Smooth muscle cell (in vitro differentiated cells): ENCODE results near the gene REC114. TPM values are rescaled to one million over a fixed set of nuclear protein-coding genes. Genes with fewer than 3 reads are reported as not detected.
"Not testable (repeated sequence)": the region's sequence is repeated elsewhere in the genome, so short reads cannot be mapped to it uniquely, and the experiment has no call there.

Source experiments
- DNase-seq: peaks from one replicate; lab custom pipeline; 2025; ENCODE audit not compliant: unreplicated experiment; lab: John Stamatoyannopoulos, UW
- H2AFZ ChIP-seq: fragments of 200-600 bp; sonication (generic); 2 replicates; pipeline ENCODE4 v1.6.0; 2016; ENCODE audit warnings: antibody characterized with exemption, low read depth, mild to moderate bottlenecking
- H3F3A ChIP-seq: fragments of 200-600 bp; sonication (generic); 2 replicates; pipeline ENCODE4 v1.6.0; 2017; ENCODE audit warnings: antibody characterized with exemption, low read depth
- H3K27ac ChIP-seq: fragments of 200-600 bp; sonication (generic); 2 replicates; pipeline ENCODE4 v1.5.1; 2016; ENCODE audit warnings: low read depth, mild to moderate bottlenecking
- H3K27me3 ChIP-seq: fragments of 200-600 bp; sonication (generic); 2 replicates; pipeline ENCODE4 v1.6.1; 2016; ENCODE audit warnings: low read depth, mild to moderate bottlenecking
- H3K36me3 ChIP-seq: fragments of 200-600 bp; sonication (generic); 2 replicates; pipeline ENCODE4 v1.5.1; 2016; ENCODE audit warnings: low read depth
- H3K4me1 ChIP-seq: fragments of 200-600 bp; sonication (generic); 2 replicates; pipeline ENCODE4 v1.5.1; 2016; ENCODE audit warnings: low read depth
- H3K4me2 ChIP-seq: fragments of 200-600 bp; sonication (generic); 2 replicates; pipeline ENCODE4 v1.6.0; 2016; ENCODE audit warnings: mild to moderate bottlenecking
- H3K4me3 ChIP-seq: fragments of 200-600 bp; sonication (generic); 2 replicates; pipeline ENCODE4 v1.5.1; 2016; ENCODE audit warnings: mild to moderate bottlenecking
- H3K79me2 ChIP-seq: fragments of 200-600 bp; sonication (generic); 2 replicates; pipeline ENCODE4 v1.6.0; 2016; ENCODE audit warnings: low read depth, mild to moderate bottlenecking
- H3K9ac ChIP-seq: fragments of 200-600 bp; sonication (generic); 2 replicates; pipeline ENCODE4 v1.6.0; 2016; ENCODE audit warnings: low read depth
- H3K9me3 ChIP-seq: fragments of 200-600 bp; sonication (generic); replicated peaks from 2 replicates; pipeline ENCODE4 v1.5.1; 2016; ENCODE audit warnings: low read depth
- H4K20me1 ChIP-seq: fragments of 200-600 bp; sonication (generic); 2 replicates; pipeline ENCODE4 v1.6.0; 2016; ENCODE audit warnings: low read depth
- WGBS: methylation state at CpG from one replicate; pipeline ENCODE4 v1.1.7; 2016; ENCODE audit warnings: low lambda C conversion rate; 5-methylcytosine and 5-hydroxymethylcytosine counted together
- polyA plus RNA-seq: library from polyadenylated mRNA; unstranded; fragments of >200 nt; fragmentation: Nextera tagmentation; extraction: Ambion mirVana; gene quantifications from 2 replicates; pipeline ENCODE4 v1.2.1, GENCODE V29; 2016
- total RNA-seq: library from RNA; depleted of rRNA; stranded (reverse); fragments of >200 nt; gene quantifications from 2 replicates; pipeline ENCODE4 v1.2.3, GENCODE V29; 2014
- TF ChIP-seq, protein P1 (sequence below): fragments of 200-600 bp; sonication (generic); IDR thresholded peaks from 2 replicates; pipeline ENCODE4 v1.5.1; 2017; ENCODE audit warnings: borderline replicate concordance, mild to moderate bottlenecking, antibody characterized with exemption; ENCODE audit not compliant: insufficient read depth, poor library complexity, severe bottlenecking

Gene REC114
- total and polyA plus RNA-seq, 2 experiments from 2014 or later = not detected

DNA sequence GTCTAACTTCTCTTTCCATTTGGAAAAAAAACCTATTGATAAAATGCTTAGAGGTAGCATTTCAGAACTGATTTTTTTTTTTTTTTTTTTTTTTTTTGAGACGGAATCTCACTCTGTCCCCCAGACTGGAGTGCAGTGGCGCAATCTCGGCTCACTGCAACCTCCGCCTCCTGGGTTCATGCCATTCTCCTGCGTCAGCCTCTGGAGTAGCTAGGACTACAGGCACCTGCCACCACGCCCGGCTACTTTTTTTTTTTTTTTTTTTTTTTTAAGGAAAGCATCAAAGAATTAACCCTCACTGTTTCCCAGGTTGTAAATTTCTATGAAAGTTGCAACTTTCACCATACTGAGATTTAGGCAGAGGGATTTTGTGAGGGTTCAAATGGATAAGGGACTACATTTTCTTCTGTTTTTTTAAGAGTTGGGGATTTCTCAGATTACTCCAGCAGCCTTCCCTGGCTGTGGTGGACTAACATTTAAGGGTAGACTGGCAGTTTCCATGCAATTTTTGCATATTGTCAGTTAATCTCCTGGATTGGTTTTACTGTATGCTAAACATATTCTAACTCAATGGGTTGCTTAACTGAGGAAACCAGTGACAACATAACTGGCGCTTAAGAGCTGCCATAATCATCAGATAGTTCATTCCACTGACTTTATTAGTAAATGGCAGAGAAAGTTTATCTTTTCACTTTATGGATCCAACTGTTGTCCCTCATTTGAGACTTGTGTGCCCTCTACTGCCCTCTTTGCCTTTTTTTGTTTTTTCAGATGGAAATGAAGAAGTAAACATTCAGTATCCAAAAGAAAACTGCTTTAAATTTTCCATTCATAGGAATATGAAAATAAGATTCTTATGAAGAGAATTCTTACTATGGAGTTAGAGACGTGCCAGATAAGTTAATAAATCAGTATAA lies 96.5 kb downstream of the REC114 start:
- no peak for DNase-seq
- H3K27me3 ChIP-seq = no peaks in the 10 kb centered on the region
- H2AFZ ChIP-seq = no peak overlapping the region
- no peaks in the 10 kb centered on the region for H4K20me1 ChIP-seq
- no peak overlapping the region for H3K4me2 ChIP-seq
- H3K9me3 ChIP-seq = no peaks in the 10 kb centered on the region
- TF ChIP-seq, protein P1, sequence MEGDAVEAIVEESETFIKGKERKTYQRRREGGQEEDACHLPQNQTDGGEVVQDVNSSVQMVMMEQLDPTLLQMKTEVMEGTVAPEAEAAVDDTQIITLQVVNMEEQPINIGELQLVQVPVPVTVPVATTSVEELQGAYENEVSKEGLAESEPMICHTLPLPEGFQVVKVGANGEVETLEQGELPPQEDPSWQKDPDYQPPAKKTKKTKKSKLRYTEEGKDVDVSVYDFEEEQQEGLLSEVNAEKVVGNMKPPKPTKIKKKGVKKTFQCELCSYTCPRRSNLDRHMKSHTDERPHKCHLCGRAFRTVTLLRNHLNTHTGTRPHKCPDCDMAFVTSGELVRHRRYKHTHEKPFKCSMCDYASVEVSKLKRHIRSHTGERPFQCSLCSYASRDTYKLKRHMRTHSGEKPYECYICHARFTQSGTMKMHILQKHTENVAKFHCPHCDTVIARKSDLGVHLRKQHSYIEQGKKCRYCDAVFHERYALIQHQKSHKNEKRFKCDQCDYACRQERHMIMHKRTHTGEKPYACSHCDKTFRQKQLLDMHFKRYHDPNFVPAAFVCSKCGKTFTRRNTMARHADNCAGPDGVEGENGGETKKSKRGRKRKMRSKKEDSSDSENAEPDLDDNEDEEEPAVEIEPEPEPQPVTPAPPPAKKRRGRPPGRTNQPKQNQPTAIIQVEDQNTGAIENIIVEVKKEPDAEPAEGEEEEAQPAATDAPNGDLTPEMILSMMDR = no peak
- H3K4me1 ChIP-seq = no peaks in the 10 kb centered on the region
- WGBS = 66% methylated on average over 9 of the region's 9 CpGs
- H3K36me3 ChIP-seq = no peaks in the 10 kb centered on the region
- no peak overlapping the region for H3K9ac ChIP-seq
- H3K27ac ChIP-seq = no peak overlapping the region
- H3K79me2 ChIP-seq = no peaks in the 10 kb centered on the region
- no peak overlapping the region for H3K4me3 ChIP-seq
- H3F3A ChIP-seq = no peaks in the 10 kb centered on the region

- Histone ChIP-seq H3K4me1 (no peaks in the 10 kb centered on the region), H2AFZ (no peak overlapping the region), H3K9me3 (no peaks in the 10 kb centered on the region), H3K27me3 (no peaks in the 10 kb centered on the region), H3K4me2 (no peak overlapping the region), H3K9ac (no peak overlapping the region), H3K4me3 (no peak overlapping the region), H3F3A (no peaks in the 10 kb centered on the region), H3K79me2 (no peaks in the 10 kb centered on the region), H3K36me3 (no peaks in the 10 kb centered on the region), H3K27ac (no peak overlapping the region), H4K20me1 (no peaks in the 10 kb centered on the region)
- 78% methylated on average over 3 of the region's 3 CpGs for WGBS
- TF ChIP-seq, protein P1 = no peak
- no peak for DNase-seq
Measured at GRCh38 chr15:73540161-73540560, 97.2 kb downstream of the REC114 start.

DNA sequence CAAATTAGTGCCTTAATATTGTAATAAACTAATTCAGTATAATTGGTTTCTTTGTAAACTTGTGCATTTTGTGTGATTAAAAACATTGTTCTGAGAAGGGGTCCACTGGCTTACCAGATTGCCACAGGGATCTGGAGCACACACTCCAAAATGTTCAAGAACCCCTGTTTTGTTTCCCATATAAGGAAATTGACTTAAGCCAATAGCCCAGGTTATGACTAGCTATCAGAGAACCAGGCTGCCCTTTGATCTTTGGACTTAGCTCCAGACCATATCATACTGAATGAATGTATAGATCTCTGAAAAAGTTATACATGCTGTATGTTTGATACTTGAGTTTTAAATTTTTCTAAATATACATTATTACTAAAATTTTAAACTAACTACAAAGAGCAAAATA lies 98.5 kb downstream of the REC114 start:
- no peaks in the 10 kb centered on the region for H3K9me3 ChIP-seq
- no peak overlapping the region for H3K4me2 ChIP-seq
- H3K4me1 ChIP-seq = no peaks in the 10 kb centered on the region
- H3K79me2 ChIP-seq = no peaks in the 10 kb centered on the region
- no peaks in the 10 kb centered on the region for H4K20me1 ChIP-seq
- H3K27ac ChIP-seq = no peak overlapping the region
- H3F3A ChIP-seq = no peaks in the 10 kb centered on the region
- H2AFZ ChIP-seq = no peak overlapping the region
- H3K4me3 ChIP-seq = no peak overlapping the region
- no peaks in the 10 kb centered on the region for H3K27me3 ChIP-seq
- no peak overlapping the region for H3K9ac ChIP-seq
- TF ChIP-seq, protein P1 = no peak
- H3K36me3 ChIP-seq = no peaks in the 10 kb centered on the region
- no peak for DNase-seq

DNA sequence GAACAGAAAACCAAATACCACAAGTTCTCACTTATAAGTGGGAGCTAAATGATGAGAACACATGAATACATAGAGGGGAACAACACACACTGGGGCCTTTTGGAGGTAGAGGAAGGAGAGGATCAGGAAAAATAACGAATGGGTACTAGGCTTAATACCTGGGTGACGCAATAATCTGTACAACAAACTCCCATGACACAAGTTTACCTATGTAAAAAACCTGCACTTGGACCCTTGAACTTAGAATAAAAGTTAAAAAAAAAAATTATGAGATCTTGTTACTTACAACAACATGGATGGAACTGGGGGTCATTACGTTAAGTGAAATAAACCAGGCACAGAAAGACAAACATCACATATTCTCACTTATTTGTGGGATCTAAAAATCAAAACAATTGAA lies 106.0 kb downstream of the REC114 start:
- H3K9ac ChIP-seq, H3K36me3 ChIP-seq, H3K4me3 ChIP-seq, H3K9me3 ChIP-seq, H3K4me2 ChIP-seq, H4K20me1 ChIP-seq, H3K27ac ChIP-seq, H3K4me1 ChIP-seq, H3K27me3 ChIP-seq, DNase-seq, H2AFZ ChIP-seq, H3F3A ChIP-seq, H3K79me2 ChIP-seq: not testable (repeated sequence)
- 95% methylated on average over 3 of the region's 3 CpGs for WGBS
